HG03575 (cell line): ENCODE results near the gene MGA.

ENCODE experiments used
- ATAC-seq: cut with Tn5 transposase; IDR thresholded peaks from one replicate; pipeline ENCODE4 v1.9.1; 2021; ENCODE audit not compliant: unreplicated experiment, insufficient number of reproducible peaks, low FRiP score; ENCODE audit errors: extremely low read depth

The MGA gene

DNA sequence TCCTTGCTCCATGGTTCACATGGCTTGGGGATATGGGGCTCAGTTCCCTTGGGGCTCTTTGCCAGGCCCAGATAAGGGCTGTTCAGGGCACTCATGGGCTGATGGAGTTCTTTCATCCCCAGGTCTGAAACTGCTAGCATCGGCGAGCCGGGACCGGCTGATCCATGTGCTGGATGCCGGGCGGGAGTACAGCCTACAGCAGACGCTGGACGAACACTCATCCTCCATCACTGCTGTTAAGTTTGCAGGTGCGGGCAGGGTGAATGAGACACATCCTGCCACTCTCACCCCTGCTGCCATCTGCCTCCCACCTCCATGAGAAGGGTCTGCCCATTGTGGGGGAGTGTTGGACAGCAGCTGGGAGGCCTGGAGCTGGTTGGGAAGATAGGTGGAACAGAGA is 156.6 kb downstream of the MGA start:
- ATAC-seq: no peak

DNA sequence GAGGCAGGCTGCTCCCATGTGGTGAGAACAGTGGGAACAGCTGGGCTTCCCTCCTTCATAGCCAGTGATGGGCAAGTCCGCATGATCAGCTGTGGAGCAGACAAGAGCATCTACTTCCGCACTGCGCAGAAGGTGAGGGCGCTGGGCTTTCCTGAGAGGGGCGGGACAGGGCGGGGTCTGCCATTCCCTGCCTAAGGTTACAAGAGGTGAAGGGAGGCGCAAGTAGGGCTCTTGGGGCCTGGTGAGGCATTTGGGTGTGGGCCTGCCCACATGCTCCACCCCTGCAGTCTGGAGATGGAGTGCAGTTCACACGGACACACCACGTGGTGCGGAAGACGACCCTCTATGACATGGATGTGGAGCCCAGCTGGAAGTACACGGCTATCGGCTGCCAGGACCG is 157.1 kb downstream of the MGA start:
- no peak for ATAC-seq

DNA sequence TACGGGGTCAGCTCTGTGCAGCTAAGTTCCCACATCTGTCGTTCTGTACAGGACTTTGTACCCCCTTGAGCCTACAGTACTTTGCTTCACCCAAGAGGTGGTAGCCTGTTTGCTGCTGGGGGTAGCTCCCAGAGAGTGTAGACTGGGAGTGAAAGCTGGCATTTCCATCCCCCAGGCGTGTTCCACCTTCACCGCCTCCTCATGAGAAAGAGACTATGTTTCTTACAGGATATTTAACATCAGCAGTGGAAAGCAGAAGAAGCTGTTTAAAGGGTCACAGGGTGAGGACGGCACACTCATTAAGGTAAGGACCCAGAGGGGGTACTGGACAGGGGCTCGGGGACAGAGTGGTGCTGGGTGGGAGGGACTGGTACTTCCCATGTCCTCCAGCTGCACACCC is 157.6 kb downstream of the MGA start:
- no peak for ATAC-seq

DNA sequence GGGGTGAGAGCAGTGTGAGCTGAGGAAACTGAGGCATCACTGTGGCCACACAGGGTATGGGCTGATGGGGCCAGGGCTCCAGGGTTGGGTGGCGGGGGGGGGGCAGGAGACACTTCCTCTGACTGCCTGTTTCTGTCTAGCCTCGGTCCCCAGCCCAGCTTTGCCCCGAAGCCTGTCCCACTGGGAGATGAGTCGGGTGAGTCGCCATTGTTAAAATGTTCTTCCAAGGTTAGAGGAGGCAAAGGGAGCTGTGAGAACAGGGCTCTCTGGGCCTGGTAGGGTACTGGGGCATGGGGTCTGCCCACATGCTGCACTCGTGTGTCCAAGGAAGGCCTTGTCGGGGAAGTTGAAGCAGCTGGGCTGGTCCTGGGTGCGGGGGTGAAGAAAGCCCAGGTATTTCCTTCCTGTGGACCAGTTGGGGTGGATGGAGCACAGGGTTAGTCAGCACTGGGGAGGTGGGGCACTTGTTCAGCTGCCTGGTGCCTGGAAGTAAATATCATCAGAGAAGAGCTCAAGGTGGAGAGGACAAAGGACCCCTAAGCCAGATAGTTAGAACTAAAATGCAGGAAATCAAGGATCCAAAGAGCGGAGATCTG is 159.3 kb downstream of the MGA start:
- no peak for ATAC-seq

DNA sequence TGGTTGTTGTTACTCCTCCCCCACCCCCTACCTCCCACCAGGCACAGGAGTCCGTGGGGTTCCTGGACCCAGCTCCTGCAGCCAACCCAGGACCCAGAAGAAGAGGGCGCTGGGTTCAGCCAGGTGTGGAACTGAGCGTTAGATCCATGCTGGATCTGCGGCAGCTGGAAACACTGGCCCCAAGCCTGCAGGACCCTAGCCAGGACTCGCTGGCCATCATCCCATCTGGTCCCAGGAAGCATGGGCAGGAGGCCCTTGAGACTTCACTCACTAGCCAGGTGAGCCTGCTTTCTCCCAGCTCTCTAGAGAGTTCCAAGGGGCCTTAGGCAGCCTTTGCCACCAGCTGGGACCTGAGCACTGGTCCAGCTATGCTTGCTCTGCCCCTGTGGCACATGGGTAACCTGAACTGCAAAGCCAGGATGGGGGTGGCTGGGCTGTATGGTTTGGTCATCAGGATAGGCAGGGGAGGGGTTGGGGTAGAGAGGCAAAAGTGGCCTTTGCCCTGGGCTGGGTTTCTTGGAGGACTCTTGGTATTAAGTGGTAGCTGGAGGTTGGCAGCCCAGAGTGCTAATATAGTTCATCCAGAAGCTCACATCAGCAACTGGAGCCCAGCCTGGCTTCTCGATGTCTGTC is 160.7 kb downstream of the MGA start:
- no peak for ATAC-seq

DNA sequence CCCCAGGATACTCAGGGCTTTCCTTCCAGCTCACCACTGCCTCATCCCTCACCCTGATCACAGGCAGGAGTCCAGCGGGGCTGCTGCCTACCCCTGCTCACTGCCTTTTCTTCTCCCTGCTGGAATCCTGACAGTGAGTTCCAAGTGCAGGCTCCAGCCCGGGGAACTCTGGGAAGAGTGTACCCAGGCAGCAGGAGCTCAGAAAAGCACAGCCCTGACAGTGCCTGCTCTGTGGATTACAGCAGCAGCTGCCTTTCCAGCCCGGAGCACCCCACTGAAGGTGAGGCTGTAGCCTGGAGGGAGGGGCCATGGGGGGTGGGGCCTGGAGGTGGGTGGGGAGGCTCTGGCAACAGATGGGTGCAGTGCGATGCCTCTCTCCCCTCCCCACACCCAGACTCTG is 161.6 kb downstream of the MGA start:
- ATAC-seq: no peak

DNA sequence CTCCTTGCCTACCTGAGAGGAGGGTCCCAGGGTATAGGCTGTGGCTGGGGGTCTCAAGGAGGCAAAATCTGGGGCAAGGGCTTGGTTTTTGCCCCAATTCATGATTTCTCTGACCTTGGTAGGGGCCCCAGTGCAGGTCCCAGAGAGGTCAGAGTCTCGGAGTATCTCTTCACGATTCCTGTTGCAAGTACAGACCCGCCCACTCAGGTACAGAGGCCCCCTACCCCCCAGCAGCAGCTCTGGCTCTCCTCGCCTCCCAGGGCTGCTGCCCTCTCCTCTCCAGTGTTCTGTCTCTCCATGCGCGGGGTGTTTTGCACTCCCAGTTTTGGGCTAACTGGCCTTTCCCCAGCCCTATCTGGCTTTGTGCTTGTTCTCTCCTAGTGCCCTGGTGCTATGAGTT is 162.3 kb downstream of the MGA start:
- no peak for ATAC-seq
